Measurements from ENCODE around the gene ACP2.
"Not testable (repeated sequence)": the region's sequence is repeated elsewhere in the genome, so short reads cannot be mapped to it uniquely, and the experiment has no call there.

Gene ACP2

DNA sequence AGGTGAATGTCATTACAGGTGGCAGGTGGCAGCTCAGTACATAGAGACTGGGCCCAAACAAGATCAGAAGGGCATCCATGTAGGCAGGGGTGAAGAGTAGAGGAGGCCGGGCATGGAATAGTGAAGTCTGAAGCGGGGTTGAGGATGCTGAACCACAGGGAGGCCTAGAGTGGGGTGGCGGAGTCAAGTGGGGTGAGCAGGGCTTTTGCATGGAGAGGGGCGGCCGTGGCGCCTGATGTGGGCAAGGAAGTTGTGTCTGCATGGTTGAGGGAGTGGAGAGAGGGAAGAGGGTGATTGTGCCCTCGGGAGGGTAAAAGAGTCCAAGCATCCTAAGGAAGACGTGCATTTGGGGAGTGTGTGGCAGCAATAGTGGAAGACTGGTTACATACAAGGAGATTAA lies 19.5 kb downstream of the ACP2 start:
- H3K27me3 ChIP-seq (ENCODE audit: control insufficient read depth, insufficient read depth, low read length) = no peaks in the 10 kb centered on the region
- H3K27ac ChIP-seq (ENCODE audit: low read length) = no peak overlapping the region
- no peaks in the 10 kb centered on the region for H3K9me3 ChIP-seq (ENCODE audit: control insufficient read depth, insufficient read depth, low read length)
- peaks cover 14% of the 10 kb centered on the region for H3K36me3 ChIP-seq (ENCODE audit: control insufficient read depth, insufficient read depth, low read length)
- no peak overlapping the region for H3K4me3 ChIP-seq (ENCODE audit: low read length)
- DNase-seq (ENCODE audit: low read depth, low spot score) = no peak
- H3K4me1 ChIP-seq (ENCODE audit: control insufficient read depth, insufficient read depth, low read length) = 0 out of 2 replicates have a peak, but pooled peaks cover 1% of the 10 kb centered on the region
- WGBS (ENCODE audit: insufficient coverage, insufficient read length) = no CpG with 5 or more reads among the region's 8 CpGs

DNA sequence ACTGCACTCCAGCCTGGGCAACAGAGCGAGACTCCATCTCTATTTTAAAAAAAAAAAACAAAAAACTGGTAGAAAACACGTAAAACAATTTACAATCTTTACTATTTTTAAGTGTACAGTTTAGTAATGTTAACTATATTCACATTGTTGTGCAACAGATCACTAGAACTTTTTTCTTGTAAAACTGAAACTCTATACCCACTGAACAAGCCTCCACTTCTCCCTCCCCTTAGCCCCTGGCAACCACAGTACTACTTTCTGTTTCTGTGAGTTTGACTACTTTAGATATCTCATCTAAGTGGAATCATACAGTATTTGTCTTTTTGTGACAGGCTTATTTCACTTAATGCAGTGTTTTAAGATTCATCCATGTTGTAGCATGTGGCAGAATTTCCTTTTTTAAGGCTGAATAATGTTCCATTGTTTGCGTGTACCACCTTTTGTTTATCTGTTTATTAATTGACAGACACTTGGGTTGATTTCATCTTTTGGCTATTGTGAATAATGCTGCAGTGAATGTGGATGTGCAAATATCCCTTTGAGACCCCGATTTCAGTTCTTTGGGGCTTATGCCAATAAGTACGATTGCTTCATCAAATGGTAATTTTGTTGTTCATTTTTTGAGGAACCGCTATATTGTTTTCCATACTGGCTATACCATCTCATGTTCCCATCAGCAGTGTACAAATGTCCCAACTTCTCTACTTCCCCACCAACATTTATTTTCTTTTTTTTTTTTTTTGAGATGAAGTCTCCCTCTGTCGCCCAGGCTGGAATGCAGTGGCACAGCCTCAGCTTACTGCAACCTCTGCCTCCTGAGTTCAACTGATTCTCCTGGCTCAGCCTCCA lies 22.8 kb downstream of the ACP2 start:
- no CpG with 5 or more reads among the region's 7 CpGs for WGBS (ENCODE audit: insufficient coverage, insufficient read length)
- no peaks in the 10 kb centered on the region for H3K9me3 ChIP-seq (ENCODE audit: control insufficient read depth, insufficient read depth, low read length)
- DNase-seq (ENCODE audit: low read depth, low spot score) = no peak
- no peaks in the 10 kb centered on the region for H3K4me1 ChIP-seq (ENCODE audit: control insufficient read depth, insufficient read depth, low read length)
- H3K36me3 ChIP-seq (ENCODE audit: control insufficient read depth, insufficient read depth, low read length) = peaks cover 10% of the 10 kb centered on the region
- H3K4me3 ChIP-seq (ENCODE audit: low read length) = no peak overlapping the region
- no peak overlapping the region for H3K27ac ChIP-seq (ENCODE audit: low read length)
- H3K27me3 ChIP-seq (ENCODE audit: control insufficient read depth, insufficient read depth, low read length) = no peaks in the 10 kb centered on the region

DNA sequence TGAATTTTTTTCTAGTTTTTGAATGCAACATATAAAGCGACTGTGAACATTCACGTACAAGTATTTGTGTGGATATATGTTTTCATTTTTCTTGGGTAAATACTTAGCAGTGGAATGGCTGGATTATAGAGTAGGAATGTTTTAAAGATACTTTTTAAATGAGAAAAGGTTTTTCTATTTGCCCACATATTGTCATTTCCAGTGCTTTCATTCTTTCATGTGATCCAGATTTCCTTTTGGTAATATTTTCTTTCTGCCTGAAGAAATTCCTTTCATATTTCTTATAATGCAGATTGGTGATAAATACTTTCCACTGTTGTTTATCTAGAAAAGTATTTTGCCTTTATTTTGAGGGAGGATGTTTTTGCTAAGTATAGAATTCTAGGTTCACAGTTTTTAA lies 25.9 kb downstream of the ACP2 start:
- WGBS (ENCODE audit: insufficient coverage, insufficient read length) = no CpG with 5 or more reads among the region's 2 CpGs
- Histone ChIP-seq H3K27ac (ENCODE audit: low read length) (no peak overlapping the region), H3K27me3 (ENCODE audit: control insufficient read depth, insufficient read depth, low read length) (no peaks in the 10 kb centered on the region), H3K36me3 (ENCODE audit: control insufficient read depth, insufficient read depth, low read length) (peaks cover 6% of the 10 kb centered on the region; the same call in 1 of the 2 replicates), H3K9me3 (ENCODE audit: control insufficient read depth, insufficient read depth, low read length) (no peaks in the 10 kb centered on the region), H3K4me1 (ENCODE audit: control insufficient read depth, insufficient read depth, low read length) (no peaks in the 10 kb centered on the region), H3K4me3 (ENCODE audit: low read length) (no peak overlapping the region)
- DNase-seq (ENCODE audit: low read depth, low spot score) = no peak

DNA sequence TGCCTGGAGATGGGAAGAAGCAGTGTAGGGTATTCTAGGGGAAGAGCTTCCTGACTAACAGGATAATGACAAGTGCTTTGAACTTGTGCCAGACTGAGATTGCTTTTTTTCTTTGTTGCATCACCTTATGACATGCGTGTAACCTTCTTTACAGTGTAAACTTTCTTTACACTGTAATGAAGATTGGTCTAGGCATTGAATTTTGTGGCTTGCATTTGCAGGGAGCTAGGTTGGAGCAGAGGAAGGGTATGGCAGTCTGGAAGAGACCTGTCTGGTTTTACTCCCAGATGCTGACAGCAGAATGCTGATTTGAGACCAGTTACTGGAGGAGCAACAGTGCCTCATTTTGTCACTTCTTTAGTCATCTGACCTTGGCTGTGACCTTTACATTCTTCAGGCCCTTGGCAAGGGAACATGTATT lies 28.2 kb downstream of the ACP2 start:
- H3K27me3 ChIP-seq (ENCODE audit: control insufficient read depth, insufficient read depth, low read length) = no peaks in the 10 kb centered on the region
- no peaks in the 10 kb centered on the region for H3K9me3 ChIP-seq (ENCODE audit: control insufficient read depth, insufficient read depth, low read length)
- no peak overlapping the region for H3K4me3 ChIP-seq (ENCODE audit: low read length)
- no peak overlapping the region for H3K27ac ChIP-seq (ENCODE audit: low read length)
- WGBS (ENCODE audit: insufficient coverage, insufficient read length) = no CpG with 5 or more reads among the region's 1 CpG
- H3K36me3 ChIP-seq (ENCODE audit: control insufficient read depth, insufficient read depth, low read length) = peaks cover 3% of the 10 kb centered on the region; the same call in 1 of the 2 replicates
- DNase-seq (ENCODE audit: low read depth, low spot score) = no peak
- H3K4me1 ChIP-seq (ENCODE audit: control insufficient read depth, insufficient read depth, low read length) = peaks cover 3% of the 10 kb centered on the region

DNA sequence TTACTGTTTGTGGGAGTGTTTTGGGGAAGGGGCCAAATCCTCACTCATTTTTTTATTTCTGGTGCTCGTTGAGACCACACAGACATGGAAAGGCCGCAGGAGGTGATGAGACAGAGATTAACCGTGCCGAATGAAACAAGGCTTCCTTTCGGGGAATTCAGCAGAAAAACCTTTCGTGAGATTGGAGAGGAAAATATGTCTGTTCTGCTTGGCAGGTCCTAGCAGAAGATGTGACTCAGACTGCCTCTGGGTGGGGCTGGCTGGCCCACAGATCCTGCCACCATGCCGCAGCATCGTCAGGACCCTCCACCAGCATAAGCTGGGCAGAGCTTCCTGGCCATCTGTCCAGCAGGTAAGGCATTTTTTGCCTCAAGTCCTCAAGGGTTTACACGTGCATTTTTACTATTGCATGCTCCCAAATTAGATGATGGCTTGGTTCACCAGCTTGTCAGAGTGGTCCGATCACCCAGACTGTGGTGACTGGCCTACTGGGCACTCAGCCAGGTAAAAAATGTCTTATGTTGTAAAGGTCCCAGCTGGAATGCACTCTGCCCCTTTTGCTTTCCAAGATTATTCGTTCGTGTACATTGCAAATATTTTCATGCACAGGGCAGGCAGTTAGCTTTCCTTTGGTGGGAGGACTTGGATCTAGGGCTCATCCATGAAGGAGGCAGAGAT lies 32.4 kb downstream of the ACP2 start:
- no peak for DNase-seq (ENCODE audit: low read depth, low spot score)
- no peaks in the 10 kb centered on the region for H3K27me3 ChIP-seq (ENCODE audit: control insufficient read depth, insufficient read depth, low read length)
- H3K36me3 ChIP-seq (ENCODE audit: control insufficient read depth, insufficient read depth, low read length) = no peaks in the 10 kb centered on the region; the same call in 1 of the 2 replicates
- peaks cover 3% of the 10 kb centered on the region for H3K4me1 ChIP-seq (ENCODE audit: control insufficient read depth, insufficient read depth, low read length)
- H3K27ac ChIP-seq (ENCODE audit: low read length) = no peak overlapping the region
- H3K9me3 ChIP-seq (ENCODE audit: control insufficient read depth, insufficient read depth, low read length) = no peaks in the 10 kb centered on the region
- no CpG with 5 or more reads among the region's 12 CpGs for WGBS (ENCODE audit: insufficient coverage, insufficient read length)
- H3K4me3 ChIP-seq (ENCODE audit: low read length) = peak overlapping the region; percentile 2; the same call in 1 of the 2 replicates

DNA sequence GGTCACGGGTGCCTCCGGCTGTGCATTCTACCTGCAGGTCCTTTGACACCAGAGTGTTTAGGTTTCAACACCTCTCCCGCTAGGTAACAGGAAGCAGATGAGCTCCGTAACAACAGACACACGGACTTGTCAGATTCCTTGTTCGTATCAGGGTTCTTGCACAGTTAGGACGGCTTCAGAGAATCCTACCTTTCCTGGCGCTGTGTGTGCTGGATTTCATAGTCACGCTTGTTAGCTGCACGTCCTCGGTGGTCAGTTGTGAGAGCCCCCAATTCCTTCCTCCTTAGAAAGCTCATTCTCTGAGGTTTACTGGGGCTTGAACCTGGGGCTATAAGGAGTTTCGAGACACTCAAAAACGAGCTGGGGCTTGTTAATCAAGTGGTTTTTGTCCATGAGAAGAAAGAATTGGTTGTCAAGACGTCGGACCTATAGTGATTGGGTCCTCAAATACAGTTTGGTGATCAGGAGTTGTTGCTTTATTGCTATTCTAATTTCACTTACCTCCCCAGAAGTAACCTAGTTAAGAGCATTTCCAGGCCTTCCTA lies 33.2 kb downstream of the ACP2 start:
- Histone ChIP-seq H3K36me3 (ENCODE audit: control insufficient read depth, insufficient read depth, low read length) (no peaks in the 10 kb centered on the region; the same call in 1 of the 2 replicates), H3K4me3 (ENCODE audit: low read length) (peak overlapping the region; percentile 39; the same call in 1 of the 2 replicates), H3K27me3 (ENCODE audit: control insufficient read depth, insufficient read depth, low read length) (no peaks in the 10 kb centered on the region), H3K4me1 (ENCODE audit: control insufficient read depth, insufficient read depth, low read length) (peaks cover 3% of the 10 kb centered on the region), H3K9me3 (ENCODE audit: control insufficient read depth, insufficient read depth, low read length) (no peaks in the 10 kb centered on the region), H3K27ac (ENCODE audit: low read length) (no peak overlapping the region)
- no peak for DNase-seq (ENCODE audit: low read depth, low spot score)
- no CpG with 5 or more reads among the region's 15 CpGs for WGBS (ENCODE audit: insufficient coverage, insufficient read length)

DNA sequence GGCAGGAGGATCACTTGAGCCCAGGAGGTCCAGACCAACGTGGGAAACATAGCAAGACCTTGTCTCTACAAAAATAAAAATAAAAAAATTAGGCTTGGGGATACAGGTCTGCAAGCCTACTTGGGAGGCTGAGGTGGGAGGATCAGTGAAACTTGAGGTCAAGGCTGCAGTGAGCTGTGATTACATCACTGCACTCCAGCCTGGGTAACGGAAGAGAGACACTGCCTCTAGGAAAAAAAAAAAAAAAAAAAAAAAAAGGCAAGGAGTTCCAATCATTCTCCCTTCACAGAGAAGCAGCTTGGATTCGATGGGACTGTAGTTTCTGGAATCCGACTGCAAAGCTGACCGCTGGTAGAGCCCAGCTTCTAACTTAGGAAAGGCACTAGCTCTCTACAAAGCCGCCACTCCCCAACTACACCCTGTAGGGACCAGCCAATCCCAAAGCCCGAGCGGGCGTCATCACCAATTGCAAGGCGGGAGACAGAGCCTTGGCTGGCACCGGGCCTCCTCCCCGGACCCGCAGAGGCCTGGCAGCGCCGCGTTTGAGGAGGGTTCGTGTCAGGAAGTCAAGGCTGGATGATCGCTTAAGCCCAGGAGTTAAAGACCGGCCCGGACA lies 34.6 kb downstream of the ACP2 start:
- peaks cover 3% of the 10 kb centered on the region for H3K4me1 ChIP-seq (ENCODE audit: control insufficient read depth, insufficient read depth, low read length)
- H3K27ac ChIP-seq (ENCODE audit: low read length) = no peak overlapping the region
- no peaks in the 10 kb centered on the region for H3K36me3 ChIP-seq (ENCODE audit: control insufficient read depth, insufficient read depth, low read length)
- no CpG with 5 or more reads among the region's 20 CpGs for WGBS (ENCODE audit: insufficient coverage, insufficient read length)
- DNase-seq (ENCODE audit: low read depth, low spot score) = peak; percentile 72
- H3K27me3 ChIP-seq (ENCODE audit: control insufficient read depth, insufficient read depth, low read length) = no peaks in the 10 kb centered on the region
- no peaks in the 10 kb centered on the region for H3K9me3 ChIP-seq (ENCODE audit: control insufficient read depth, insufficient read depth, low read length)
- H3K4me3 ChIP-seq (ENCODE audit: low read length) = peak overlapping the region; percentile 44; the same call in 1 of the 2 replicates

DNA sequence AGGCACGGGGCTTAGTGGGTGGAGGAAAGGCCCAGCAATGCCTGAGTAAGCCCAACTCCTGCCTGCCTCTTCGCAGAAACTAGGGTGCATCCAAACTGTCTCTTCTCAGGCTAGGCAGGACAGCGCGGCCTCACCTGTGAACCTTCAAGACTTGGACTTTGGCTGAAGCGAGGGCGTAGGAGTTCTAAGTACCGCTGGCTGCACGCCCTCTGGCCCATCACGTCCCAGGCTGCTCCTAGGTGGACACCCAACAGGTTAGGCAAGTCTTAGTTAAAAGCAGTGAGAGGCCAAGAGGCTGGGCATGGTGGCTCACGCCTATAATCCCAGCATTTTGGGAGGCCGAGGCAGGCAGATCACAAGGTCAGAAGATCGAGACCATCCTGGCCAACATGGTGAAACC lies 35.7 kb downstream of the ACP2 start:
- Histone ChIP-seq H3K27me3 (ENCODE audit: control insufficient read depth, insufficient read depth, low read length) (no peaks in the 10 kb centered on the region), H3K36me3 (ENCODE audit: control insufficient read depth, insufficient read depth, low read length) (no peaks in the 10 kb centered on the region), H3K27ac (ENCODE audit: low read length) (no peak overlapping the region), H3K9me3 (ENCODE audit: control insufficient read depth, insufficient read depth, low read length) (no peaks in the 10 kb centered on the region), H3K4me1 (ENCODE audit: control insufficient read depth, insufficient read depth, low read length) (peaks cover 3% of the 10 kb centered on the region), H3K4me3 (ENCODE audit: low read length) (no peak overlapping the region)
- no peak for DNase-seq (ENCODE audit: low read depth, low spot score)
- WGBS (ENCODE audit: insufficient coverage, insufficient read length) = no CpG with 5 or more reads among the region's 12 CpGs

DNA sequence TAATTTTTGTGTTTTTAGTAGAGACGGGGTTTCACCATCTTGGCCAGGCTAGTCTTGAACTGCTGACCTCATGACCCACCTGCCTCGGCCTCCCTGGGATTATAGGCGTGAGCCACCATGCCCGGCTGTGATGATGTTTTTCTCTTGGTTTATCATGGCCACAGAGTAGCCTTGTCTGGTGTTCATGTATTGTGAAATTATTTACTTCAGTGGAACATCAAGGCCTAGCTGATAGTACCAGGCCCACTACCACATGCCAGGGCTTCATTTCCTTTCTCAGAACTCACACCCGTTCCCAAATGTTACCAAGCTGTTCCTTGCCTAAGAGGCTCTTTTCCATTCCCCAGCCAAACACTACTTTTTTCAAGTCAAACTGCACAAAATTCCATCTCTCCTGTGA lies 40.0 kb downstream of the ACP2 start:
- Histone ChIP-seq H3K9me3 (ENCODE audit: control insufficient read depth, insufficient read depth, low read length) (no peaks in the 10 kb centered on the region), H3K27me3 (ENCODE audit: control insufficient read depth, insufficient read depth, low read length) (no peaks in the 10 kb centered on the region), H3K4me1 (ENCODE audit: control insufficient read depth, insufficient read depth, low read length) (no peaks in the 10 kb centered on the region), H3K27ac (ENCODE audit: low read length) (no peak overlapping the region), H3K36me3 (ENCODE audit: control insufficient read depth, insufficient read depth, low read length) (no peaks in the 10 kb centered on the region), H3K4me3 (ENCODE audit: low read length) (no peak overlapping the region)
- no peak for DNase-seq (ENCODE audit: low read depth, low spot score)
- no CpG with 5 or more reads among the region's 5 CpGs for WGBS (ENCODE audit: insufficient coverage, insufficient read length)

DNA sequence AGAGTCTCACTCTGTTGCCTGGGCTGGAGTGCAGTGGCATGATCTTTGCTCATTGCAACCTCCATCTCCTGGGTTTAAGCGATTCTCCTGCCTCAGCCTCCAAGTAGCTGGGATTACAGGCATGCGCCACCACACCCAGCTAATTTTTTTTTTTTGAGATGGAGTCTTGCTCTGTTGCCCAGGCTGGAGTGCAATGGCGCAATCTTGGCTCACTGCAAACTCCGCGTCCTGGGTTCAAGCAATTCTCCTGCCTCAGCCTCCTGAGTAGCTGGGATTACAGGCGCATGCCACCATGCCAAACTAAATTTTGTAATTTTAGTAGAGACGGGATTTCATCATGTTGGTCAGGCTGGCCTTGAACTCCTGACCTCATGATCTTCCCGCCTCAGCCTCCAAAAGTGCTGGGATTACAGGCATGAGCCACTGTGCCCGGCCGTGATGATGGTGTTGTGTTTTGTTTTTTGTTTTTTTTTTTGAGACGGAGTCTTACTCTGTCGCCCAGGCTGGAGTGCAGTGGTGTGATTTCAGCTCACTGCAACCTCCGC lies 40.5 kb downstream of the ACP2 start:
- H3K36me3 ChIP-seq (ENCODE audit: control insufficient read depth, insufficient read depth, low read length); H3K27ac ChIP-seq (ENCODE audit: low read length); H3K4me3 ChIP-seq (ENCODE audit: low read length); H3K27me3 ChIP-seq (ENCODE audit: control insufficient read depth, insufficient read depth, low read length); H3K9me3 ChIP-seq (ENCODE audit: control insufficient read depth, insufficient read depth, low read length); DNase-seq (ENCODE audit: low read depth, low spot score); H3K4me1 ChIP-seq (ENCODE audit: control insufficient read depth, insufficient read depth, low read length): not testable (repeated sequence)
- WGBS (ENCODE audit: insufficient coverage, insufficient read length) = no CpG with 5 or more reads among the region's 13 CpGs
